HepG2 (cell line): ENCODE measurements around the gene BPIFB2. TPM values are rescaled to one million over a fixed set of nuclear protein-coding genes. Genes with fewer than 3 reads are reported as not detected.

Experiments
- ELF4 ChIP-seq: sonication (generic); formaldehyde crosslinking; IDR thresholded peaks from 2 replicates; pipeline ENCODE4 v1.5.0; 2020; ENCODE audit warnings: missing genetic modification reagents, mild to moderate bottlenecking, moderate library complexity, borderline replicate concordance
- ESRRA ChIP-seq: sonication (generic); formaldehyde crosslinking; IDR thresholded peaks from 2 replicates; pipeline ENCODE4 v1.5.1; 2020; ENCODE audit warnings: mild to moderate bottlenecking, low read depth, missing genetic modification reagents
- FLYWCH1 ChIP-seq: sonication (generic); formaldehyde crosslinking; IDR thresholded peaks from 2 replicates; pipeline ENCODE4 v1.8.1; 2023; ENCODE audit warnings: mild to moderate bottlenecking, missing genetic modification reagents
- GRHL1 ChIP-seq: sonication (generic); formaldehyde crosslinking; conservative IDR thresholded peaks from 2 replicates; pipeline ENCODE4 v1.8.0; 2022; ENCODE audit warnings: missing genetic modification reagents
- KLF15 ChIP-seq: sonication (generic); formaldehyde crosslinking; IDR thresholded peaks from 2 replicates; pipeline ENCODE4 v1.8.1; 2023; ENCODE audit warnings: borderline replicate concordance, mild to moderate bottlenecking, inconsistent platforms, missing genetic modification reagents, mixed read lengths
- MYPOP ChIP-seq: sonication (generic); formaldehyde crosslinking; IDR thresholded peaks from 2 replicates; pipeline ENCODE4 v1.8.1; 2023; ENCODE audit warnings: mild to moderate bottlenecking, moderate library complexity, missing genetic modification reagents
- PHF21A ChIP-seq: sonication (generic); formaldehyde crosslinking; IDR thresholded peaks from 2 replicates; pipeline ENCODE4 v1.5.0; 2020; ENCODE audit warnings: mild to moderate bottlenecking, missing genetic modification reagents
- POGK ChIP-seq: sonication (generic); formaldehyde crosslinking; conservative IDR thresholded peaks from 2 replicates; pipeline ENCODE4 v1.8.0; 2022; ENCODE audit warnings: mild to moderate bottlenecking, moderate library complexity, missing genetic modification reagents
- SCMH1 ChIP-seq: sonication (generic); formaldehyde crosslinking; IDR thresholded peaks from 2 replicates; pipeline ENCODE4 v1.9.0; 2021; ENCODE audit warnings: missing genetic modification reagents, mild to moderate bottlenecking, borderline replicate concordance
- SNAPC2 ChIP-seq: sonication (generic); formaldehyde crosslinking; IDR thresholded peaks from 2 replicates; pipeline ENCODE4 v1.8.1; 2022; ENCODE audit warnings: mild to moderate bottlenecking, missing genetic modification reagents
- TCF7L2 ChIP-seq: IDR thresholded peaks from 2 replicates; pipeline ENCODE4 v1.6.1; 2011; ENCODE audit warnings: mild to moderate bottlenecking, low read depth, low read length, moderate library complexity
- ZBED4 ChIP-seq: sonication (generic); formaldehyde crosslinking; IDR thresholded peaks from 2 replicates; pipeline ENCODE4 v1.4.0; 2020; ENCODE audit warnings: missing genetic modification reagents, borderline replicate concordance
- ZBTB44 ChIP-seq: sonication (generic); formaldehyde crosslinking; IDR thresholded peaks from 2 replicates; pipeline ENCODE4 v1.4.0; 2020; ENCODE audit warnings: missing genetic modification reagents
- ZFY ChIP-seq: sonication (generic); formaldehyde crosslinking; IDR thresholded peaks from 2 replicates; pipeline ENCODE4 v1.4.0; 2020; ENCODE audit warnings: missing genetic modification reagents
- ZNF33A ChIP-seq: sonication (generic); formaldehyde crosslinking; IDR thresholded peaks from 2 replicates; pipeline ENCODE4 v1.5.1; 2020; ENCODE audit warnings: missing genetic modification reagents, mild to moderate bottlenecking, moderate library complexity, borderline replicate concordance
- ZNF430 ChIP-seq: sonication (generic); formaldehyde crosslinking; IDR thresholded peaks from 2 replicates; pipeline ENCODE4 v1.9.0; 2021; ENCODE audit warnings: mild to moderate bottlenecking, missing genetic modification reagents
- ZNF740 ChIP-seq: sonication (generic); formaldehyde crosslinking; IDR thresholded peaks from 2 replicates; pipeline ENCODE4 v1.4.0; 2020; ENCODE audit warnings: missing genetic modification reagents
- polyA plus RNA-seq, 8 experiments: library from polyadenylated mRNA; depleted of rRNA in 3 of 8; stranded (reverse) in 7 of 8; unstranded in 1 of 8; fragments of >200 nt; fragmentation: Illumina TruSeq in 4 of 8; extraction: Trizol in 4 of 8; gene quantifications; 2 replicates each; pipeline versions ENCODE4 v1.2.1 to v1.2.3, GENCODE V29; 2011 to 2016; ENCODE audit warnings: low read depth in 4 of 8, missing spikeins in 1 of 8, mixed read lengths in 1 of 8; ENCODE audit not compliant: insufficient read depth in 1 of 8
- total RNA-seq, 5 experiments: library from RNA; depleted of rRNA; stranded (reverse); fragments of >200 nt; fragmentation: Illumina TruSeq; extraction: Trizol; gene quantifications; 2 replicates each; pipeline ENCODE4 v1.2.3, GENCODE V29; 2016; ENCODE audit warnings: low read depth in 1 of 5

Gene BPIFB2
- total and polyA plus RNA-seq, 2 of the 13 experiments (the other 11 are each of a cell fraction or from before 2014, with no cell fraction given) = 54.5 to 902 TPM

- TF ChIP-seq TCF7L2 = no peak
- peak; percentile 99 for TF ChIP-seq PHF21A (CRISPR knock-in tag)
- no peak for TF ChIP-seq ELF4 (CRISPR knock-in tag)
- TF ChIP-seq GRHL1 (CRISPR knock-in tag) = no peak
- 0 out of 2 replicates have a peak, but pooled peaks have one; percentile 40 for TF ChIP-seq ZNF740
- peak; percentile 89 for TF ChIP-seq POGK (CRISPR knock-in tag)
- no peak for TF ChIP-seq ZNF33A (CRISPR knock-in tag)
- no peak for TF ChIP-seq ZBTB44 (CRISPR knock-in tag)
- no peak for TF ChIP-seq SCMH1 (CRISPR knock-in tag)
- no peak for TF ChIP-seq KLF15 (CRISPR knock-in tag)
- 0 out of 2 replicates have a peak, but pooled peaks have one; percentile 73 for TF ChIP-seq ESRRA
- peak; percentile 99 for TF ChIP-seq ZNF430 (CRISPR knock-in tag)
- TF ChIP-seq ZFY (CRISPR knock-in tag) = peak; percentile 70
- TF ChIP-seq MYPOP (CRISPR knock-in tag) = peak; percentile 97
- TF ChIP-seq ZBED4 (CRISPR knock-in tag) = peak; percentile 93
- no peak for TF ChIP-seq FLYWCH1
- TF ChIP-seq SNAPC2 (CRISPR knock-in tag) = peak; percentile 77
These were observed 1.4 kb upstream of the BPIFB2 start (continued) for GRCh38 chr20:33005908-33006775.
